NT2/D1 (cell line): ENCODE data around the gene AGO4.

Experiments used
- SUZ12 ChIP-seq: IDR thresholded peaks from 2 replicates; pipeline ENCODE4 v1.6.1; 2011; ENCODE audit not compliant: insufficient read length, insufficient read depth; ENCODE audit errors: extremely low read depth
- YY1 ChIP-seq: IDR thresholded peaks from 2 replicates; pipeline ENCODE4 v1.6.1; 2011; ENCODE audit not compliant: insufficient read length, insufficient read depth
- ZNF274 ChIP-seq: IDR thresholded peaks from 2 replicates; pipeline ENCODE4 v1.6.1; 2011; ENCODE audit warnings: mild to moderate bottlenecking, low read depth, low read length

- TF ChIP-seq YY1 (no peak), SUZ12 (no peak), ZNF274 (no peak)
Observed at GRCh38 chr1:35838693-35839245, 31.0 kb downstream of the AGO4 start.
